DMS 273 treated with DMSO at 0.1 percent for 48 hours (cell line): ENCODE measurements around the gene SETD1B.
"Not testable (repeated sequence)": the region's sequence is repeated elsewhere in the genome, so short reads cannot be mapped to it uniquely, and the experiment has no call there.

Experiments used
- DNase-seq: peaks from one replicate; lab custom pipeline; 2025; lab: John Stamatoyannopoulos, UW

Gene SETD1B

GRCh38 chr12:121857322-121858246, 53.8 kb downstream of the SETD1B start:
- no peak for DNase-seq

DNA sequence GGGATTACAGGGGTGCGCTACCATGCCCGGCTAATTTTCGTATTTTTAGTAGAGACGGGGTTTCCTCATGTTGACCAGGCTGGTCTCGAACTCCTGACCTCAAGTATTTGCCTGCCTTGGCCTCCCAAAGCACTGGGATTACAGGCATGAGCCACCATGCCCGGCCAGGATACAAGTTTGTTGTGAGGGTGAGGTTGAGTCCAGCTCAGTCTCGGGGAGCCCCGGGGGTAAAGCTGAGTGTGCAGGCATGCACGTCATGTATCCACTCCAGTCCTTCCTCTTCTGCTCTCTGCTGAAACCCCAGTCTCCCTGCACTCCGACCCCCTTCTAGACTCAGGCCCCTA, 54.5 kb downstream of the SETD1B start:
- no peak for DNase-seq

DNA sequence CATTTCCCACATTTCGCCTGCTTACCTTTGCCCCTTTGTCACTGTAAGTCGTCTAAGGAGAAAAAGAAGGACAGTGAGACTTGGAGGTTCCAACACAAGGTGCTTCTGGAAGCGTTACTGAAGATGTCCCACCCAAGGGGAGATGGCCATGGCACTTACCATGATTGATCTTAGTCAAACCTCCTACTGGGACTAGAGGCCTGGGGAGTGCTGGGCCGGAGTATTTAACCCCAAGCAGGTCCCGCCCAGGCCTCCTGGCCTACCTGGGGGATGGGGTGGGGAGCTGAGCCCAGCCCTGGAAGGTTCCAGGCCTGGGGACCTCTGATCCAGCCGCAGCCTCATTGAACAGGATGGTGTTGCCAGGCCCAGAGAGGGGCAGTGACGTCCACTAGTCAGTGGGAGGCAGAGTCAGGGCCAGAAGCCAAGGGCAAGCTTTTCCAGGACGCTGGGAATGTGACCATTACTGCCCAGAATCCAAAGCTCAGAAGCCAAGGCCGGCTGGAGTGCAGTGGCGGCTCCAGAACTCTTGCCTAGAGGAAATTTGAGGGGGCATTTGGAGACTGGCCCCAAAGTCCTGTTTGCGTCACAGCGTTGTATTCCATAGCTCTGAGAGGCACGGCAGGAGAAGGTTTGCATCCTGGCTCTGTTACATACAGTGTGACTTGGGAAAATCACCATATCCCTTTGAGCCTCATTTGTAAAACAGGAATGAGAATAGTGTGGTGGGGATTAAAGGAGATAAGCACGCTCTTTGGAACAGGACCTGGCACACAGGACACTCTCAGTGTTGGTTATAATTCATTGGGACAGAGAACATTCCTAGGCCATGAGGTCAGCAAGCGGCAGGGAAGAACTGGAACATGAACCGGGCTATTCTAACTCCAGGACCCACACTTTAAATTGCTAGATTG, 55.1 kb downstream of the SETD1B start, which contains the start of gene HPD:
HPD (minus strand) TSS at position 198 of the 911 bp plus-strand sequence; CDS start at position 162, 36 bp downstream.
- no peak for DNase-seq

GRCh38 chr12:121860257-121860656, 56.4 kb downstream of the SETD1B start:
- no peak for DNase-seq

DNA sequence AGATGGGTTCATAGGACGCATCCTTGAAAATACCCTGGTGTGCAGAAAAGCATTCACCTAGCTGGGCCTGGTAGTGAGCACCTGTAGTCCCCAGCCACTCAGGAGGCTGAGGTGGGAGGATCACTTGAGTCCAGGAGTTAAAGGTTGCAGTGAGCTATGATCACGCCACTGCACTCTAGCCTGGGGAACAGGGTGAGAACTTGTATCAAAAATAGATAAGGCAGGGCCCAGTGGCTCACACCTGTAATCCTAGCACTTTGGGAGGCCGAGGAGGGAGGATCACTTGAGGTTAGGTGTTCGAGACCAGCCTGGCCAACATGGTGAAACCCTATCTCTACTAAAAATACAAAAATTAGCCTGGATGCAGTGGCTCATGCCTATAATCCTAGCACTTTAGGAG, 56.9 kb downstream of the SETD1B start:
- not testable (repeated sequence) for DNase-seq

DNA sequence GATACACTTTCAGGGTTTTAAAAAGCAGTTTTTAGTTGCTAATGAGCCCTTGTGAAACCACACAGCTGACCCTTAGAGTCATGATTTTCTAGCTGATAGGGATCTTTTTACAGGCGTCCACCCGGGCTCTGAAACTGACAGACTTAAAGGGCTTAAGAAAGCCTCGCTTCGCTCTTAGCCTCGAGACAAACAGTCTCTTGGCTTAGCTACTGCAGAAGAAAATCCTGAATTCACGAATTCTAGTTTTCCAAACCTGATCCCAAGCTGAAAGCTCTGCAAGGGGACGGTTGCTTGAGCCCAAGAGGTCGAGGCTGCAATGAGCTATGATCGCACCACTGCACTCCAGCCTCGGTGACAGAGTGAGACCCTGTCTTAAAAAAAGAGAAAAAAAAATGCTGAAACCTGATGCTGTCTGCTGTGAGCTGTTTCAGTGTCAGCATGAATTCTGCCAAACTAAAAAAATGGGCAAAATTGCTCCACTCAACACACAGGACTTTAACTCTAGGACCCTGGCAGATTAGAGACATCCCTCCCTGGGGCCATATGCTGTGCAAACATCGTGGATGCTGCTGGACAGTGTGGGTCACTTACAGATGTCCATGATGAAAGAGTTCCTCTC, 57.9 kb downstream of the SETD1B start:
- DNase-seq = no peak

- DNase-seq = no peak
Measured at GRCh38 chr12:121866331-121866730, 62.5 kb downstream of the SETD1B start.

DNA sequence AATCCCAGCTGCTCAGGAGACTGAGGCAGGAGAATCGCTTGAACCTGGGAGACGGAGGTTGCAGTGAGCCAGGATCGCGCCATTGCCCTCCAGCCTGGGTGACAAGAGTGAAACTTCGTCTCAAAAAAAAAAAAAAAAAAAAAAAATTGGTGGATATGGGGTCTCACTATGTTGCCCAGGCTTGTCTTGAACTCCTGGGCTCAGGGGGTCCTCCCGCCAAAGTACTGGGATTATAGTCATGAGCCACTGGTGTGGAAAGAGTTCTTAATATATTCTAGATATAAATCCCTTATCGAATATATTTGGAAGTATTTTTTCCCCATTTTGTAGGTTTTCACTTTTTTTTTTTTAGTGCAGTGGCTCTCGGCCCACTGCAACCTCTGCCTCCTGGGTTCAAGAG, 65.4 kb downstream of the SETD1B start:
- not testable (repeated sequence) for DNase-seq

DNA sequence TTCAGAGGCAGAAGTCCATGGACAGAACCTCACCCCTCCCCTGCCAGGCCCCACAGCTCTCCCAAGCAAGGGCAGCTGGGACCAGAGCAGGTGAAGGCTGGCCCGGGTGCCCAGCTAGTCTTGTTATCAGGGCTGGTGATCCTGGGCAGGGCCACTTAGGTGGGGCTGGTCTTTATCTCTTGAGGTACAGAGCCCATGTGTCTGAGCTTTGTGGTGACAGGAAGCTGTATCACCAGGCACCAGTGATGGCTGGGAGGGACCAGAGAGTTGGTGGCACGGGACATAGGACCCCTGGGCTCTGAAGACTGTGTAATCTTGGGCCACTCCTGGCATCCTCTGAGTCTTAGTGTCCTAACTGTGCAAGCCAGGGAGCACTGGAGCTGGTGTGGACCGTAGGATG, 67.7 kb downstream of the SETD1B start:
- DNase-seq = no peak

- DNase-seq = peak; percentile 61
Measured at GRCh38 chr12:121872546-121873215, 68.9 kb downstream of the SETD1B start.

GRCh38 chr12:121873216-121873569, 69.4 kb downstream of the SETD1B start:
- DNase-seq = no peak

- no peak for DNase-seq
Measured at GRCh38 chr12:121874071-121874470, 70.3 kb downstream of the SETD1B start.

- DNase-seq = no peak
Measured at GRCh38 chr12:121875582-121875981, 71.8 kb downstream of the SETD1B start.

DNA sequence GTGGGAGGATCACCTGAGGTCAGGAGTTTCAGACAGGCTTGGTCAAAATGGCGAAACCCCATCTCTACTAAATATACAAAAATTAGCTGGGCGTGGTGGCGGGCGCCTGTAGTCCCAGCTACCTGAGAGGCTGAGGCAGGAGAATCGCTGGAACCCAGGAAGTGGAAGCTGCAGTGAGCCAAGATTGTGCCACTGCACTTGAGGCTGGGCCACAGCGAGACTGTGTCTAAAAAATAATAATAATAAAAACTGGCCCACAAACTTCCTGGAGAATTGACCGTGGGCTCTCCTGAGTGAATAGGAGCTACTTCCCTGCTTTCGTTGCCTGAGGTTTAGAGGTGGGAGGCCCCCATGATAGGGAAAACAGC, 72.3 kb downstream of the SETD1B start:
- DNase-seq = not testable (repeated sequence)
